GM12878 (cell line): ENCODE results near the gene TMEM182. TPM values are rescaled to one million over a fixed set of nuclear protein-coding genes. Genes with fewer than 3 reads are reported as not detected.

Source experiments
- ATAC-seq: fragments of 200-7000 bp; cut with Tn5 transposase; 3 replicates; pipeline ENCODE4 v1.9.1; 2020; ENCODE audit warnings: mild to moderate bottlenecking, moderate library complexity
- BruUV-seq: library from RNA; stranded (reverse); fragments of 400-500 nt; replicated peaks from 2 replicates; lab custom pipeline; 2021; lab: Mats Ljungman, UMichigan
- CTCF ChIA-PET: fragments of 300-600 bp; sonication (Branson Sonifier 250); formaldehyde crosslinking; extraction: SDS; loops from one replicate; lab custom pipeline; 2021; ENCODE audit warnings: inconsistent platforms; lab: Yijun Ruan, JAX
- POLR2A ChIA-PET: fragments of 350-600 bp; formaldehyde crosslinking; extraction: SDS; loops from one replicate; lab custom pipeline; 2021; ENCODE audit warnings: inconsistent platforms; lab: Charles Lee
- RAD21 ChIA-PET: fragments of 300-600 bp; sonication (Branson Sonifier 250); formaldehyde crosslinking; loops from one replicate; lab custom pipeline; 2023; ENCODE audit warnings: antibody characterized with exemption; ENCODE audit not compliant: unreplicated experiment; lab: Charles Lee
- SMC1A ChIA-PET: fragments of 300-600 bp; sonication (Branson Sonifier 250); formaldehyde crosslinking; loops from one replicate; lab custom pipeline; 2023; ENCODE audit not compliant: unreplicated experiment, uncharacterized antibody; lab: Charles Lee
- DNase-seq: peaks from one replicate; pipeline ENCODE4 v3.0.0-alpha.2; 2011; ENCODE audit warnings: low read depth, low spot score
- FAIRE-seq: peaks from 3 replicates; lab custom pipeline; 2011; peaks lifted over from hg19 to GRCh38; lab: Jason Lieb, UNC
- H2AFZ ChIP-seq: 2 replicates; pipeline ENCODE4 v1.6.0; 2011; ENCODE audit warnings: low read depth, low read length, control low read depth; ENCODE audit not compliant: control insufficient read depth
- H3K27ac ChIP-seq: 2 replicates; pipeline ENCODE4 v1.5.1; 2011; ENCODE audit warnings: control low read depth; ENCODE audit not compliant: control insufficient read depth, insufficient read depth
- H3K27me3 ChIP-seq, 2 experiments: replicated peaks in 1 of 2; 2 replicates each; pipeline versions ENCODE4 v1.6.0 to v1.6.1; 2011; ENCODE audit warnings: low read length in 1 of 2; ENCODE audit not compliant: control insufficient read depth in 2 of 2, insufficient read depth in 2 of 2
- H3K36me3 ChIP-seq, 2 experiments: 2 replicates each; pipeline ENCODE4 v1.5.1; 2011; ENCODE audit warnings: low read length in 1 of 2; ENCODE audit not compliant: control insufficient read depth in 2 of 2, insufficient read depth in 2 of 2
- H3K4me1 ChIP-seq: 2 replicates; pipeline ENCODE4 v1.6.1; 2011; ENCODE audit warnings: mild to moderate bottlenecking, low read length, moderate library complexity, mixed read lengths; ENCODE audit not compliant: control insufficient read depth, insufficient read depth
- H3K4me2 ChIP-seq: 2 replicates; pipeline ENCODE4 v1.6.0; 2011; ENCODE audit warnings: control low read depth; ENCODE audit not compliant: control insufficient read depth, insufficient read depth
- H3K4me3 ChIP-seq: fragments of 200-600 bp; sonication (generic); 2 replicates; pipeline ENCODE4 v1.5.1; 2016
- H3K79me2 ChIP-seq: 2 replicates; pipeline ENCODE4 v1.6.0; 2011; ENCODE audit warnings: low read length; ENCODE audit not compliant: control insufficient read depth, insufficient read depth
- H3K9ac ChIP-seq: 2 replicates; pipeline ENCODE4 v1.8.0; 2011; ENCODE audit warnings: low read length, control low read depth, mixed read lengths; ENCODE audit not compliant: control insufficient read depth, insufficient read depth
- H3K9me3 ChIP-seq: replicated peaks from 3 replicates; pipeline ENCODE4 v1.5.1; 2011; ENCODE audit warnings: mild to moderate bottlenecking, low read length; ENCODE audit not compliant: control insufficient read depth, insufficient read depth
- H4K20me1 ChIP-seq: 2 replicates; pipeline ENCODE4 v1.6.0; 2011; ENCODE audit not compliant: control insufficient read depth, insufficient read depth
- BMI1 ChIP-seq: fragments of 450-650 bp; IDR thresholded peaks from 2 replicates; pipeline ENCODE4 v1.6.1; 2016; ENCODE audit warnings: mild to moderate bottlenecking, moderate library complexity, borderline replicate concordance
- CBX3 ChIP-seq: fragments of 200-600 bp; sonication (generic); IDR thresholded peaks from 2 replicates; pipeline ENCODE4 v1.6.1; 2016; ENCODE audit warnings: low read depth, borderline replicate concordance
- FOXK2 ChIP-seq: fragments of 450-650 bp; IDR thresholded peaks from 2 replicates; pipeline ENCODE4 v1.6.1; 2017; ENCODE audit warnings: mild to moderate bottlenecking, moderate library complexity
- HDAC2 ChIP-seq: fragments of 200-600 bp; sonication (generic); IDR thresholded peaks from 2 replicates; pipeline ENCODE4 v1.6.1; 2017
- LARP7 ChIP-seq: fragments of 450-650 bp; IDR thresholded peaks from 2 replicates; pipeline ENCODE4 v1.6.1; 2017; ENCODE audit warnings: mild to moderate bottlenecking
- MYB ChIP-seq: fragments of 150-350 bp; IDR thresholded peaks from 2 replicates; pipeline ENCODE4 v1.6.1; 2014; ENCODE audit warnings: mild to moderate bottlenecking, low read depth, low read length, borderline replicate concordance
- NR2C1 ChIP-seq: fragments of 450-650 bp; IDR thresholded peaks from 2 replicates; pipeline ENCODE4 v1.6.1; 2017; ENCODE audit warnings: antibody characterized with exemption, mild to moderate bottlenecking, moderate library complexity
- PAX5 ChIP-seq: IDR thresholded peaks from 2 replicates; pipeline ENCODE4 v1.6.1; 2011; ENCODE audit warnings: low read depth, low read length, borderline replicate concordance
- PAX8 ChIP-seq: fragments of 450-650 bp; IDR thresholded peaks from 2 replicates; pipeline ENCODE4 v1.6.1; 2017; ENCODE audit warnings: mild to moderate bottlenecking, moderate library complexity
- POLR2AphosphoS5 ChIP-seq: IDR thresholded peaks from 2 replicates; pipeline ENCODE4 v1.6.1; 2011; ENCODE audit warnings: mild to moderate bottlenecking, low read length, inconsistent platforms
- SPI1 ChIP-seq: IDR thresholded peaks from 2 replicates; pipeline ENCODE4 v1.6.1; 2011; ENCODE audit warnings: low read depth, mild to moderate bottlenecking, low read length, moderate library complexity, borderline replicate concordance; ENCODE audit not compliant: insufficient read depth
- SUPT20H ChIP-seq: IDR thresholded peaks from 2 replicates; pipeline ENCODE4 v1.6.1; 2011; ENCODE audit warnings: low read depth, mild to moderate bottlenecking, low read length, moderate library complexity, borderline replicate concordance; ENCODE audit not compliant: control insufficient read depth
- YY1 ChIP-seq: IDR thresholded peaks from 2 replicates; pipeline ENCODE4 v1.6.1; 2011; ENCODE audit warnings: low read depth, mild to moderate bottlenecking, low read length
- ZNF384 ChIP-seq: IDR thresholded peaks from 2 replicates; pipeline ENCODE4 v1.6.1; 2012; ENCODE audit warnings: low read depth, mild to moderate bottlenecking, low read length, improper control_type of control experiment, borderline replicate concordance
- WGBS: methylation state at CpG from one replicate; pipeline ENCODE4 v1.1.6; 2016; ENCODE audit warnings: low lambda C conversion rate; ENCODE audit not compliant: insufficient replicate concordance, insufficient coverage; ENCODE audit errors: missing lambda C conversion rate; 5-methylcytosine and 5-hydroxymethylcytosine counted together
- in situ Hi-C: fragments of 300-500 bp; cut with MboI; formaldehyde crosslinking; loops from 9 replicates; pipeline ENCODE4 v1.14.3; 2018; ENCODE audit warnings: mixed read lengths
- intact Hi-C: fragments of 100-400 bp; cut with micrococcal nuclease; formaldehyde crosslinking; loops from one replicate; pipeline ENCODE4 v1.14.2; 2022; ENCODE audit not compliant: unreplicated experiment
- polyA plus RNA-seq, 11 experiments: library from polyadenylated mRNA; depleted of rRNA in 4 of 11; unstranded in 6 of 11; stranded (reverse) in 5 of 11; fragments of >200 nt; fragmentation: Nextera tagmentation in 4 of 11; fragmentation: Illumina TruSeq in 1 of 11; extraction: Ambion mirVana in 4 of 11; extraction: Trizol in 1 of 11; gene quantifications; 1 replicate in 1 of 11; 2 replicates in 10 of 11; pipeline versions ENCODE4 v1.2.1 to v1.2.3, GENCODE V29; 2011 to 2016; ENCODE audit warnings: inconsistent platforms in 2 of 11, missing spikeins in 2 of 11, low read depth in 1 of 11
- total RNA-seq, 4 experiments: library from RNA; depleted of rRNA in 3 of 4; stranded (reverse); fragments of >200 nt in 3 of 4; fragmentation: Illumina TruSeq in 1 of 4; extraction: Trizol in 1 of 4; gene quantifications; 2 replicates each; pipeline versions ENCODE4 v1.2.1 to v1.2.3, GENCODE V29; 2013 to 2021

TMEM182 gene
- total and polyA plus RNA-seq, 10 of the 15 experiments (the other 5 are each of a cell fraction or from before 2014, with no cell fraction given), result 1.8 to 5.4 (median 3.1) TPM

DNA sequence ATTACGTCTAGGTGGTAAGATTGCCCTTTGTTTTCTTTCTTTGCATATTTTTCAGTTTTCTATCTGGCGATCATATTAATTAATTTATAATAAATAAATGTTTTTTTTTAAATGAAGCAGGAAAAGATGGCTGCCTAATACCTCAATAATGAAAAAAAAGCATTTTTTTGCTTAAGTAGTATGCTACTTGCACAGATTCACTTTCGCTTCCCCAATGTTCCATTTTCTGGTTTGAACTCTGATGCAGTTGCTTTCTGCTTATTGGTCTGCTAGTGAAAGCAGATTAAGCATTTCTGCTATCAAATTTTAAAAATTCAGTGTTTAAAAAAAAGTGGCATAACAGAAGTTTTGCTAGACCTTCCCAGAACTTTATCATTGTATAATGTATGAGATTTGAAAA, 11.9 kb upstream of the TMEM182 start:
- intact Hi-C loops, result no loop called here
- Histone ChIP-seq H3K27ac (no peak overlapping the region), H3K9ac (no peak overlapping the region), H3K4me1 (peaks cover 6% of the 10 kb centered on the region), H3K27me3 (no peaks in the 10 kb centered on the region), H3K9me3 (no peaks in the 10 kb centered on the region; the same call in 2 of the 3 replicates), H3K79me2 (no peaks in the 10 kb centered on the region), H4K20me1 (no peaks in the 10 kb centered on the region)
- ChIA-PET RAD21 (no interaction called here), POLR2A (no interaction called here), SMC1A (no interaction called here)
- peak; percentile 85 for ATAC-seq
- no TSS peak for BruUV-seq
- no peak for TF ChIP-seq MYB
- TF ChIP-seq FOXK2, result no peak
- peak; percentile 48; the same call in 1 of the 2 replicates for TF ChIP-seq SPI1
- TF ChIP-seq BMI1, result no peak
- TF ChIP-seq POLR2AphosphoS5, result no peak
- TF ChIP-seq PAX8, result no peak
- 0 out of 2 replicates have a peak, but pooled peaks have one; percentile 38 for TF ChIP-seq YY1
- no peak for TF ChIP-seq LARP7
- no peak for TF ChIP-seq CBX3
- no peak for TF ChIP-seq PAX5
- no peak for TF ChIP-seq HDAC2
- TF ChIP-seq ZNF384, result peak; percentile 75
- no peak for TF ChIP-seq SUPT20H
- TF ChIP-seq NR2C1, result no peak
- TF ChIP-seq, all 136 proteins: peak for 3
- Histone ChIP-seq H2AFZ (peak overlapping the region; percentile 17), H3K4me3 (no peak overlapping the region), H3K36me3 (no peaks in the 10 kb centered on the region), H3K4me2 (0 out of 2 replicates have a peak overlapping the region, but pooled peaks have one; percentile 9)
- FAIRE-seq (no peak), DNase-seq (no peak)
- CTCF ChIA-PET, result interaction anchor here (5.7 kb wide), 1 partner anchor 13 kb away, joined by 95 read pairs; the partner anchor contains the start of gene TMEM182
- WGBS, result 57% methylated on average over 3 of the region's 3 CpGs
- in situ Hi-C loops, result no loop called here
